HepG2 (cell line): Measurements from ENCODE around the gene SLCO2B1. TPM values are rescaled to one million over a fixed set of nuclear protein-coding genes. Genes with fewer than 3 reads are reported as not detected.

ENCODE experiments used
- ATAC-seq: fragments of 200-7000 bp; cut with Tn5 transposase; 3 replicates; pipeline ENCODE4 v1.9.1; 2020; ENCODE audit warnings: mild to moderate bottlenecking, moderate library complexity
- BruUV-seq: library from RNA; stranded (reverse); fragments of 400-500 nt; replicated peaks from 2 replicates; lab custom pipeline; 2021; lab: Mats Ljungman, UMichigan
- CTCF ChIA-PET: fragments of 300-600 bp; formaldehyde crosslinking; extraction: SDS; loops from one replicate; lab custom pipeline; 2021; ENCODE audit warnings: low total read pairs, inconsistent platforms, low intra/inter-chr PET ratio; lab: Yijun Ruan, JAX
- POLR2A ChIA-PET: fragments of 350-600 bp; sonication (Branson Sonifier 250); formaldehyde crosslinking; loops from one replicate; lab custom pipeline; 2020; ENCODE audit warnings: antibody characterized with exemption, inconsistent platforms; lab: Yijun Ruan, JAX
- DNase-seq: peaks from one replicate; pipeline ENCODE4 v3.0.0-alpha.2; 2015; ENCODE audit warnings: low spot score
- FAIRE-seq: peaks from 3 replicates; lab custom pipeline; 2011; peaks lifted over from hg19 to GRCh38; lab: Jason Lieb, UNC
- H2AFZ ChIP-seq: one replicate; pipeline ENCODE4 v1.6.1; 2011; ENCODE audit warnings: low read length, inconsistent platforms
- H3K27ac ChIP-seq: fragments of 300-600 bp; 3 replicates; pipeline ENCODE4 v1.8.0; 2011; ENCODE audit warnings: mixed run types, mild to moderate bottlenecking, mixed read lengths, low read length, inconsistent platforms; ENCODE audit not compliant: insufficient read depth; ENCODE audit errors: extremely low read length
- H3K27me3 ChIP-seq, 2 experiments: fragments of 200-600 bp in 1 of 2; 2 replicates in 1 of 2; 3 replicates in 1 of 2; pipeline versions ENCODE4 v1.6.0 to v1.8.0; 2011; ENCODE audit warnings: low read length in 2 of 2, mild to moderate bottlenecking in 2 of 2, moderate library complexity in 2 of 2, inconsistent platforms in 1 of 2; ENCODE audit not compliant: insufficient read depth in 2 of 2, control insufficient read depth in 1 of 2
- H3K36me3 ChIP-seq, 2 experiments: fragments of 200-600 bp in 1 of 2; replicated peaks in 1 of 2; 2 replicates in 1 of 2; 3 replicates in 1 of 2; pipeline versions ENCODE4 v1.5.1 to v1.8.0; 2011; ENCODE audit warnings: low read length in 2 of 2, inconsistent platforms in 1 of 2; ENCODE audit not compliant: insufficient read depth in 2 of 2, control insufficient read depth in 1 of 2
- H3K4me1 ChIP-seq: 2 replicates; pipeline ENCODE4 v1.5.1; 2012; ENCODE audit warnings: low read length, inconsistent platforms; ENCODE audit not compliant: insufficient read depth
- H3K4me2 ChIP-seq: 2 replicates; pipeline ENCODE4 v1.6.0; 2011; ENCODE audit warnings: low read depth, low read length, inconsistent platforms
- H3K4me3 ChIP-seq, 3 experiments: fragments of 200-600 bp in 1 of 3; sonication (generic), shearing (Covaris generic) in 1 of 3; replicated peaks in 1 of 3; 2 replicates each; pipeline ENCODE4 v1.5.1; 2011 to 2016; ENCODE audit warnings: low read length in 3 of 3, inconsistent platforms in 2 of 3, low read depth in 2 of 3, mild to moderate bottlenecking in 2 of 3, control low read depth in 1 of 3, mixed read lengths in 1 of 3; ENCODE audit not compliant: insufficient read depth in 1 of 3
- H3K79me2 ChIP-seq: one replicate; pipeline ENCODE4 v1.6.1; 2011; ENCODE audit warnings: low read length, inconsistent platforms; ENCODE audit not compliant: insufficient read depth
- H3K9ac ChIP-seq: 2 replicates; pipeline ENCODE4 v1.6.0; 2011; ENCODE audit warnings: mild to moderate bottlenecking, low read depth, low read length, inconsistent platforms; ENCODE audit not compliant: insufficient read depth
- H3K9me3 ChIP-seq: 2 replicates; pipeline ENCODE4 v1.5.1; 2012; ENCODE audit warnings: mild to moderate bottlenecking, low read length
- H4K20me1 ChIP-seq: 2 replicates; pipeline ENCODE4 v1.6.0; 2011; ENCODE audit warnings: inconsistent platforms, mild to moderate bottlenecking, low read length, moderate library complexity; ENCODE audit not compliant: insufficient read depth
- CHD4 ChIP-seq: fragments of 200-600 bp; sonication (generic); IDR thresholded peaks from 2 replicates; pipeline ENCODE4 v1.7.0; 2017; ENCODE audit warnings: mild to moderate bottlenecking, low read length, borderline replicate concordance
- DRAP1 ChIP-seq: IDR thresholded peaks from 2 replicates; pipeline ENCODE4 v1.6.1; 2016; ENCODE audit warnings: missing genetic modification reagents, missing compliant biosample characterization
- FOXP1 ChIP-seq, 2 experiments: fragments of 450-650 bp in 1 of 2; IDR thresholded peaks; 2 replicates each; pipeline ENCODE4 v1.6.1; 2017 to 2018; ENCODE audit warnings: antibody characterized with exemption in 1 of 2
- GTF3A ChIP-seq: sonication (generic); formaldehyde crosslinking; conservative IDR thresholded peaks from 2 replicates; pipeline ENCODE4 v1.4.0; 2020; ENCODE audit warnings: mild to moderate bottlenecking, missing genetic modification reagents
- RXRB ChIP-seq: IDR thresholded peaks from 2 replicates; pipeline ENCODE4 v1.6.1; 2016; ENCODE audit warnings: borderline replicate concordance, missing genetic modification reagents, missing compliant biosample characterization
- SMAD9 ChIP-seq: sonication (generic); formaldehyde crosslinking; IDR thresholded peaks from 2 replicates; pipeline ENCODE4 v1.5.1; 2020; ENCODE audit warnings: mild to moderate bottlenecking, missing genetic modification reagents
- ZBTB37 ChIP-seq: sonication (generic); formaldehyde crosslinking; IDR thresholded peaks from 2 replicates; pipeline ENCODE4 v1.4.0; 2020; ENCODE audit warnings: mild to moderate bottlenecking, missing genetic modification reagents
- ZNF296 ChIP-seq: sonication (generic); formaldehyde crosslinking; conservative IDR thresholded peaks from 2 replicates; pipeline ENCODE4 v1.5.0; 2020; ENCODE audit warnings: mild to moderate bottlenecking, missing genetic modification reagents
- ZNF552 ChIP-seq: sonication (generic); formaldehyde crosslinking; IDR thresholded peaks from 2 replicates; pipeline ENCODE4 v1.9.0; 2022; ENCODE audit warnings: missing genetic modification reagents, mild to moderate bottlenecking, borderline replicate concordance
- ZNF724P ChIP-seq: sonication (generic); formaldehyde crosslinking; IDR thresholded peaks from 2 replicates; pipeline ENCODE4 v1.8.0; 2022; ENCODE audit warnings: missing genetic modification reagents, borderline replicate concordance
- ZNF816 ChIP-seq: sonication (generic); formaldehyde crosslinking; IDR thresholded peaks from 2 replicates; pipeline ENCODE4 v1.8.0; 2022; ENCODE audit warnings: missing genetic modification reagents, mild to moderate bottlenecking, borderline replicate concordance
- ZNF850 ChIP-seq: sonication (generic); formaldehyde crosslinking; conservative IDR thresholded peaks from 2 replicates; pipeline ENCODE4 v1.9.0; 2021; ENCODE audit warnings: mild to moderate bottlenecking, missing genetic modification reagents
- WGBS: methylation state at CpG from one replicate; pipeline ENCODE4 v1.1.6; 2017; ENCODE audit warnings: low lambda C conversion rate; 5-methylcytosine and 5-hydroxymethylcytosine counted together
- in situ Hi-C: cut with HindIII; loops from 2 replicates; pipeline ENCODE4 v1.10.0; 2017; ENCODE audit warnings: low pct_unique_long_range_greater_than_20kb; ENCODE audit not compliant: extremely low pct_ligation_motif_present
- intact Hi-C: fragments of 100-400 bp; cut with micrococcal nuclease; formaldehyde crosslinking; loops from one replicate; pipeline ENCODE4 v1.10.0; 2022; ENCODE audit not compliant: unreplicated experiment
- polyA plus RNA-seq, 8 experiments: library from polyadenylated mRNA; depleted of rRNA in 3 of 8; stranded (reverse) in 7 of 8; unstranded in 1 of 8; fragments of >200 nt; fragmentation: Illumina TruSeq in 4 of 8; extraction: Trizol in 4 of 8; gene quantifications; 2 replicates each; pipeline versions ENCODE4 v1.2.1 to v1.2.3, GENCODE V29; 2011 to 2016; ENCODE audit warnings: low read depth in 4 of 8, missing spikeins in 1 of 8, mixed read lengths in 1 of 8; ENCODE audit not compliant: insufficient read depth in 1 of 8
- total RNA-seq, 5 experiments: library from RNA; depleted of rRNA; stranded (reverse); fragments of >200 nt; fragmentation: Illumina TruSeq; extraction: Trizol; gene quantifications; 2 replicates each; pipeline ENCODE4 v1.2.3, GENCODE V29; 2016; ENCODE audit warnings: low read depth in 1 of 5
- TF ChIP-seq, protein P1 (sequence below): sonication (generic); formaldehyde crosslinking; IDR thresholded peaks from 2 replicates; pipeline ENCODE4 v1.4.0; 2020; ENCODE audit warnings: mild to moderate bottlenecking, missing genetic modification reagents, borderline replicate concordance
- TF ChIP-seq, protein P2 (sequence below): sonication (generic); formaldehyde crosslinking; IDR thresholded peaks from 2 replicates; pipeline ENCODE4 v1.5.0; 2020; ENCODE audit warnings: mild to moderate bottlenecking, missing genetic modification reagents, moderate library complexity
- TF ChIP-seq, protein P3 (sequence below): sonication (generic); formaldehyde crosslinking; IDR thresholded peaks from 2 replicates; pipeline ENCODE4 v1.4.0; 2020; ENCODE audit warnings: missing genetic modification reagents

The SLCO2B1 gene
- total and polyA plus RNA-seq, 2 of the 13 experiments (the other 11 are each of a cell fraction or from before 2014, with no cell fraction given), result 15.3 to 19.8 TPM

GRCh38 chr11:75201771-75202170 is 50.9 kb downstream of the SLCO2B1 start:
- no peak for TF ChIP-seq FOXP1 (IDR thresholded peaks at IDR 0.05)
- no peak for TF ChIP-seq FOXP1 (CRISPR knock-in tag; IDR thresholded peaks at IDR 0.05)
- TF ChIP-seq GTF3A, result no peak
- TF ChIP-seq, protein P1, sequence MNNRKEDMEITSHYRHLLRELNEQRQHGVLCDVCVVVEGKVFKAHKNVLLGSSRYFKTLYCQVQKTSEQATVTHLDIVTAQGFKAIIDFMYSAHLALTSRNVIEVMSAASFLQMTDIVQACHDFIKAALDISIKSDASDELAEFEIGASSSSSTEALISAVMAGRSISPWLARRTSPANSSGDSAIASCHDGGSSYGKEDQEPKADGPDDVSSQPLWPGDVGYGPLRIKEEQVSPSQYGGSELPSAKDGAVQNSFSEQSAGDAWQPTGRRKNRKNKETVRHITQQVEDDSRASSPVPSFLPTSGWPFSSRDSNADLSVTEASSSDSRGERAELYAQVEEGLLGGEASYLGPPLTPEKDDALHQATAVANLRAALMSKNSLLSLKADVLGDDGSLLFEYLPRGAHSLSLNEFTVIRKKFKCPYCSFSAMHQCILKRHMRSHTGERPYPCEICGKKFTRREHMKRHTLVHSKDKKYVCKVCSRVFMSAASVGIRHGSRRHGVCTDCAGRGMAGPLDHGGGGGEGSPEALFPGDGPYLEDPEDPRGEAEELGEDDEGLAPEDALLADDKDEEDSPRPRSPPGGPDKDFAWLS (CRISPR knock-in tag), result no peak
- TF ChIP-seq ZBTB37 (CRISPR knock-in tag), result no peak
- TF ChIP-seq, protein P2, sequence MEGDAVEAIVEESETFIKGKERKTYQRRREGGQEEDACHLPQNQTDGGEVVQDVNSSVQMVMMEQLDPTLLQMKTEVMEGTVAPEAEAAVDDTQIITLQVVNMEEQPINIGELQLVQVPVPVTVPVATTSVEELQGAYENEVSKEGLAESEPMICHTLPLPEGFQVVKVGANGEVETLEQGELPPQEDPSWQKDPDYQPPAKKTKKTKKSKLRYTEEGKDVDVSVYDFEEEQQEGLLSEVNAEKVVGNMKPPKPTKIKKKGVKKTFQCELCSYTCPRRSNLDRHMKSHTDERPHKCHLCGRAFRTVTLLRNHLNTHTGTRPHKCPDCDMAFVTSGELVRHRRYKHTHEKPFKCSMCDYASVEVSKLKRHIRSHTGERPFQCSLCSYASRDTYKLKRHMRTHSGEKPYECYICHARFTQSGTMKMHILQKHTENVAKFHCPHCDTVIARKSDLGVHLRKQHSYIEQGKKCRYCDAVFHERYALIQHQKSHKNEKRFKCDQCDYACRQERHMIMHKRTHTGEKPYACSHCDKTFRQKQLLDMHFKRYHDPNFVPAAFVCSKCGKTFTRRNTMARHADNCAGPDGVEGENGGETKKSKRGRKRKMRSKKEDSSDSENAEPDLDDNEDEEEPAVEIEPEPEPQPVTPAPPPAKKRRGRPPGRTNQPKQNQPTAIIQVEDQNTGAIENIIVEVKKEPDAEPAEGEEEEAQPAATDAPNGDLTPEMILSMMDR (CRISPR knock-in tag), result no peak
- no peak for TF ChIP-seq DRAP1 (CRISPR knock-in tag)
- TF ChIP-seq, protein P3, sequence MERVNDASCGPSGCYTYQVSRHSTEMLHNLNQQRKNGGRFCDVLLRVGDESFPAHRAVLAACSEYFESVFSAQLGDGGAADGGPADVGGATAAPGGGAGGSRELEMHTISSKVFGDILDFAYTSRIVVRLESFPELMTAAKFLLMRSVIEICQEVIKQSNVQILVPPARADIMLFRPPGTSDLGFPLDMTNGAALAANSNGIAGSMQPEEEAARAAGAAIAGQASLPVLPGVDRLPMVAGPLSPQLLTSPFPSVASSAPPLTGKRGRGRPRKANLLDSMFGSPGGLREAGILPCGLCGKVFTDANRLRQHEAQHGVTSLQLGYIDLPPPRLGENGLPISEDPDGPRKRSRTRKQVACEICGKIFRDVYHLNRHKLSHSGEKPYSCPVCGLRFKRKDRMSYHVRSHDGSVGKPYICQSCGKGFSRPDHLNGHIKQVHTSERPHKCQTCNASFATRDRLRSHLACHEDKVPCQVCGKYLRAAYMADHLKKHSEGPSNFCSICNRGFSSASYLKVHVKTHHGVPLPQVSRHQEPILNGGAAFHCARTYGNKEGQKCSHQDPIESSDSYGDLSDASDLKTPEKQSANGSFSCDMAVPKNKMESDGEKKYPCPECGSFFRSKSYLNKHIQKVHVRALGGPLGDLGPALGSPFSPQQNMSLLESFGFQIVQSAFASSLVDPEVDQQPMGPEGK (CRISPR knock-in tag), result no peak
- no peak for TF ChIP-seq ZNF296
- no peak for TF ChIP-seq SMAD9 (CRISPR knock-in tag)
- TF ChIP-seq ZNF724P (CRISPR knock-in tag), result no peak
- TF ChIP-seq ZNF552, result no peak
- TF ChIP-seq ZNF816, result no peak
- TF ChIP-seq RXRB (CRISPR knock-in tag), result no peak
- no peak for TF ChIP-seq CHD4
- no peak for TF ChIP-seq ZNF850
- ATAC-seq (no peak), FAIRE-seq (no peak), DNase-seq (no peak)
- ChIA-PET CTCF (interaction anchor here (5.9 kb wide), 1 partner anchor 60 kb away, joined by 173 read pairs; no protein-coding TSS in a partner anchor), POLR2A (interaction anchor here (3.6 to 7.6 kb wide), 2 partner anchors 33 to 58 kb away, joined by 44 to 163 read pairs; no protein-coding TSS in a partner anchor)
- BruUV-seq, result no TSS peak
- in situ Hi-C loops (loop anchor here (5.0 kb wide), 1 partner anchor 54 kb away; no protein-coding TSS in a partner anchor), intact Hi-C loops (loop anchor here (5.0 kb wide), 1 partner anchor 44 kb away; no protein-coding TSS in a partner anchor)
- H3K4me3 ChIP-seq, result no peak overlapping the region
- no peak overlapping the region for H3K9ac ChIP-seq
- no peak overlapping the region for H2AFZ ChIP-seq
- H3K36me3 ChIP-seq, result no peaks in the 10 kb centered on the region; a peak in 3 of 5 replicates
- H3K79me2 ChIP-seq, result no peaks in the 10 kb centered on the region
- H3K9me3 ChIP-seq, result no peaks in the 10 kb centered on the region
- H4K20me1 ChIP-seq, result no peaks in the 10 kb centered on the region
- no peaks in the 10 kb centered on the region for H3K27me3 ChIP-seq
- 96% methylated on average over 3 of the region's 3 CpGs for WGBS
- no peak overlapping the region for H3K27ac ChIP-seq
- H3K4me1 ChIP-seq, result peaks cover 32% of the 10 kb centered on the region
- H3K4me2 ChIP-seq, result no peak overlapping the region
